ENCODE data around the gene NRCAM. TPM values are rescaled to one million over a fixed set of nuclear protein-coding genes. Genes with fewer than 3 reads are reported as not detected.

NRCAM gene
- total RNA-seq, 1 experiment from 2014 or later: 1.1 TPM

GRCh38 chr7:108459922-108460551, 3.8 kb upstream of the NRCAM start:
- H3K27ac Mint-ChIP-seq (ENCODE audit: low read depth, unreplicated experiment): no peak overlapping the region
- peaks cover 28% of the 10 kb centered on the region for H3K27me3 Mint-ChIP-seq (ENCODE audit: insufficient read depth, unreplicated experiment)
- ChIA-PET POLR2A (no interaction called here), CTCF (interaction anchor here (0.6 to 1.8 kb wide), 18 partner anchors 8 to 351 kb away, joined by 3 to 9 read pairs (median 4); no protein-coding TSS in a partner anchor)
- no peaks in the 10 kb centered on the region for H3K9me3 Mint-ChIP-seq (ENCODE audit: unreplicated experiment)
- TF ChIP-seq, protein P1, sequence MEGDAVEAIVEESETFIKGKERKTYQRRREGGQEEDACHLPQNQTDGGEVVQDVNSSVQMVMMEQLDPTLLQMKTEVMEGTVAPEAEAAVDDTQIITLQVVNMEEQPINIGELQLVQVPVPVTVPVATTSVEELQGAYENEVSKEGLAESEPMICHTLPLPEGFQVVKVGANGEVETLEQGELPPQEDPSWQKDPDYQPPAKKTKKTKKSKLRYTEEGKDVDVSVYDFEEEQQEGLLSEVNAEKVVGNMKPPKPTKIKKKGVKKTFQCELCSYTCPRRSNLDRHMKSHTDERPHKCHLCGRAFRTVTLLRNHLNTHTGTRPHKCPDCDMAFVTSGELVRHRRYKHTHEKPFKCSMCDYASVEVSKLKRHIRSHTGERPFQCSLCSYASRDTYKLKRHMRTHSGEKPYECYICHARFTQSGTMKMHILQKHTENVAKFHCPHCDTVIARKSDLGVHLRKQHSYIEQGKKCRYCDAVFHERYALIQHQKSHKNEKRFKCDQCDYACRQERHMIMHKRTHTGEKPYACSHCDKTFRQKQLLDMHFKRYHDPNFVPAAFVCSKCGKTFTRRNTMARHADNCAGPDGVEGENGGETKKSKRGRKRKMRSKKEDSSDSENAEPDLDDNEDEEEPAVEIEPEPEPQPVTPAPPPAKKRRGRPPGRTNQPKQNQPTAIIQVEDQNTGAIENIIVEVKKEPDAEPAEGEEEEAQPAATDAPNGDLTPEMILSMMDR (IDR thresholded peaks at IDR 0.05; ENCODE audit: unreplicated experiment): peak; percentile 58
- no peaks in the 10 kb centered on the region for H3K36me3 Mint-ChIP-seq (ENCODE audit: insufficient read depth, unreplicated experiment)
- peak; percentile 54 for DNase-seq (ENCODE audit: unreplicated experiment)
- no peak overlapping the region for H3K4me3 Mint-ChIP-seq (ENCODE audit: unreplicated experiment)
- intact Hi-C loops (cut with micrococcal nuclease): loop anchor here (1.0 kb wide), 1 partner anchor 279 kb away; no protein-coding TSS in a partner anchor
- BruUV-seq (replicated peaks): no TSS peak
- no peaks in the 10 kb centered on the region for H3K4me1 Mint-ChIP-seq (ENCODE audit: insufficient read depth, unreplicated experiment)

- POLR2A ChIA-PET: no interaction called here
- no peak for DNase-seq (ENCODE audit: unreplicated experiment)
- H3K9me3 Mint-ChIP-seq (ENCODE audit: unreplicated experiment): no peaks in the 10 kb centered on the region
- TF ChIP-seq, protein P1 (IDR thresholded peaks at IDR 0.05; ENCODE audit: unreplicated experiment): no peak
- BruUV-seq (replicated peaks): no TSS peak
- intact Hi-C loops (cut with micrococcal nuclease): no loop called here
- peak overlapping the region; percentile 2 for H3K4me3 Mint-ChIP-seq (ENCODE audit: unreplicated experiment)
- H3K4me1 Mint-ChIP-seq (ENCODE audit: insufficient read depth, unreplicated experiment): no peaks in the 10 kb centered on the region
- H3K36me3 Mint-ChIP-seq (ENCODE audit: insufficient read depth, unreplicated experiment): no peaks in the 10 kb centered on the region
- H3K27ac Mint-ChIP-seq (ENCODE audit: low read depth, unreplicated experiment): no peak overlapping the region
- CTCF ChIA-PET: interaction anchor here (0.6 to 1.8 kb wide), 5 partner anchors 14 to 1156 kb away, joined by 3 to 4 read pairs (median 4); no protein-coding TSS in a partner anchor
- peaks cover 40% of the 10 kb centered on the region for H3K27me3 Mint-ChIP-seq (ENCODE audit: insufficient read depth, unreplicated experiment)
Observed at GRCh38 chr7:108457871-108458270, 1.6 kb upstream of the NRCAM start.

DNA sequence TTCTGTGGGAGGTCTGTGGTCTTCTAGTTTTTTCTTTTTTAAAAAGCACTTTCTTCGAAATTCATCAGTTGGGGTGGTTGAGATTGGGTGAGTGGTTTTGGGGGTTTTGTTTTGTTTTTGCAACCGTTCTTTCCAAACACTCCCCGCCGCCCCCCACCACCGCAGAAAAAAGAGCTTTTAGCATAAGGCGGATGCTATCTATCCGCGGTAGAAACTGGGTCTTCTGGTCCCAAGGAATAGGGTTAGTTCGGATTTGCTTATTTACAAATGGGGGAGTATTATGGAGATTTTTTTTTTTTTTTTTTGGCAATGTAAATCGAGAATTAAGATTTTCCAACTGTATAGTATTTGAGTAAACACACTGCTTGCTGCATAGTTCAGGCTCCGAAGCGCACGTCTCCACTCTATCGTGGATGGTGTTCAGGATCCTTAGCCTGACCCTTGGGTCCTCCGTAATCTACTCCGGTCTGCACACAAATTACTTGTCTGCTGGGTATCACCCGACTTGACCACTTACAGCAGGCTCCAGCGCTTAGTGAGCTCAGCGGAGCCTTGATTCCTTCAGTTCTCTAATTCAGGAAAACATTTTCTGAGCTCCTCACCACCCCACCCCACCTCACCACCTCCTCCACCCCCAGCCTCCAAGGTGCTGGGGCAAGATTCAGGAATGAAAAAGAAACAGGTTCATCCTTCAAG, 757 bp upstream of the NRCAM start:
- Mint-ChIP-seq H3K4me1 (ENCODE audit: insufficient read depth, unreplicated experiment) (no peaks in the 10 kb centered on the region), H3K27ac (ENCODE audit: low read depth, unreplicated experiment) (no peak overlapping the region), H3K9me3 (ENCODE audit: unreplicated experiment) (no peaks in the 10 kb centered on the region), H3K4me3 (ENCODE audit: unreplicated experiment) (peak overlapping the region; percentile 65), H3K27me3 (ENCODE audit: insufficient read depth, unreplicated experiment) (peaks cover 41% of the 10 kb centered on the region), H3K36me3 (ENCODE audit: insufficient read depth, unreplicated experiment) (no peaks in the 10 kb centered on the region)
- CTCF ChIA-PET: interaction anchor here (0.6 to 1.1 kb wide), 3 partner anchors 22 to 276 kb away, joined by 3 read pairs; no protein-coding TSS in a partner anchor
- POLR2A ChIA-PET: no interaction called here
- DNase-seq (ENCODE audit: unreplicated experiment): no peak
- intact Hi-C loops (cut with micrococcal nuclease): no loop called here
- BruUV-seq (replicated peaks): no TSS peak
- TF ChIP-seq, protein P1 (IDR thresholded peaks at IDR 0.05; ENCODE audit: unreplicated experiment): no peak

DNA sequence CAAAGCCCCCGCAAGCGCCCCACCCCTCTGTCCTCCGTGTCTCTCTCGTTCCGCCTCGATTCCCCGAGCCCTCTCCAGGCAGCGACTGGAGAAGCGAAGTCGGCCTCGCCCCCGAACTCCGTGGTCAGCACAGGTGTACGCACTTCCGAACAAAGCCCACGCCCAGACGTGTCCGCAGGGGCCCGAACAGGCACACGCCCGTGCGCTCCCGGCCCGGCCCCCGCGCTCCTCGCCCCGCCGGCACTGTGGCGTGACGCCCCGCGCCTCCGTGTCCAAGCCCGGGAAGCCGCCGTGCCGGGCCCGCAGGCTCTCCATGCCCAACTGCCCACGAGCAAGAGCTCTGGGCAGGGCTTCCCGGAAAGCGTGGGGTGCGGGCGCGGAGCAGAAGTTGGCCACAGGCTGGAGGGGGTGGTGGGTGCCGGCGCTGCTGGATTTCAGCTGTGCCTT, 662 bp downstream of the NRCAM start:
- BruUV-seq (replicated peaks): no TSS peak
- Mint-ChIP-seq H3K27me3 (ENCODE audit: insufficient read depth, unreplicated experiment) (peaks cover 52% of the 10 kb centered on the region), H3K4me1 (ENCODE audit: insufficient read depth, unreplicated experiment) (no peaks in the 10 kb centered on the region), H3K27ac (ENCODE audit: low read depth, unreplicated experiment) (no peak overlapping the region), H3K36me3 (ENCODE audit: insufficient read depth, unreplicated experiment) (no peaks in the 10 kb centered on the region), H3K4me3 (ENCODE audit: unreplicated experiment) (peak overlapping the region; percentile 65), H3K9me3 (ENCODE audit: unreplicated experiment) (no peaks in the 10 kb centered on the region)
- peak; percentile 23 for DNase-seq (ENCODE audit: unreplicated experiment)
- ChIA-PET CTCF (interaction anchor here (0.9 kb wide), 1 partner anchor 310 kb away, joined by 3 read pairs; no protein-coding TSS in a partner anchor), POLR2A (no interaction called here)
- intact Hi-C loops (cut with micrococcal nuclease): no loop called here
- TF ChIP-seq, protein P1 (IDR thresholded peaks at IDR 0.05; ENCODE audit: unreplicated experiment): no peak

Measured in MCF 10A (cell line).